C4-2B (cell line): ENCODE results near the gene TNFSF10.

ENCODE experiments used
- ZFX ChIP-seq: fragments of 450-650 bp; IDR thresholded peaks from 2 replicates; pipeline ENCODE4 v1.6.1; 2017
- TF ChIP-seq, protein P1 (sequence below): fragments of 450-650 bp; conservative IDR thresholded peaks from 2 replicates; pipeline ENCODE4 v1.5.1; 2017; ENCODE audit warnings: mild to moderate bottlenecking

- TF ChIP-seq, protein P1, sequence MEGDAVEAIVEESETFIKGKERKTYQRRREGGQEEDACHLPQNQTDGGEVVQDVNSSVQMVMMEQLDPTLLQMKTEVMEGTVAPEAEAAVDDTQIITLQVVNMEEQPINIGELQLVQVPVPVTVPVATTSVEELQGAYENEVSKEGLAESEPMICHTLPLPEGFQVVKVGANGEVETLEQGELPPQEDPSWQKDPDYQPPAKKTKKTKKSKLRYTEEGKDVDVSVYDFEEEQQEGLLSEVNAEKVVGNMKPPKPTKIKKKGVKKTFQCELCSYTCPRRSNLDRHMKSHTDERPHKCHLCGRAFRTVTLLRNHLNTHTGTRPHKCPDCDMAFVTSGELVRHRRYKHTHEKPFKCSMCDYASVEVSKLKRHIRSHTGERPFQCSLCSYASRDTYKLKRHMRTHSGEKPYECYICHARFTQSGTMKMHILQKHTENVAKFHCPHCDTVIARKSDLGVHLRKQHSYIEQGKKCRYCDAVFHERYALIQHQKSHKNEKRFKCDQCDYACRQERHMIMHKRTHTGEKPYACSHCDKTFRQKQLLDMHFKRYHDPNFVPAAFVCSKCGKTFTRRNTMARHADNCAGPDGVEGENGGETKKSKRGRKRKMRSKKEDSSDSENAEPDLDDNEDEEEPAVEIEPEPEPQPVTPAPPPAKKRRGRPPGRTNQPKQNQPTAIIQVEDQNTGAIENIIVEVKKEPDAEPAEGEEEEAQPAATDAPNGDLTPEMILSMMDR, result no peak
- no peak for TF ChIP-seq ZFX
These were observed 52.6 kb downstream of the TNFSF10 start for GRCh38 chr3:172470588-172470987.
